Stimulated activated naive B cell treated with anti-CD40 and anti-IgM and Interleukin-4, amounts not matched to agents 10 μg/mL and 1 μg/mL and 100 μg/mL, for 72 hours (primary cell): ENCODE results near the gene PITHD1.
"Not testable (repeated sequence)": the region's sequence is repeated elsewhere in the genome, so short reads cannot be mapped to it uniquely, and the experiment has no call there.

Source experiments
- ATAC-seq, 2 donors: fragments of 150-1000 bp; cut with Tn5 transposase; replicated peaks; 2 replicates each; pipeline ENCODE4 v1.10.0; 2021; ENCODE audit warnings: moderate library complexity in 1 of 2
- DNase-seq: peaks from one replicate; pipeline ENCODE4 v3.0.0; 2021
- H3K27ac Mint-ChIP-seq: one replicate; pipeline ENCODE4 v1.8.0; 2022; ENCODE audit warnings: mild to moderate bottlenecking, mixed read lengths
- H3K27me3 Mint-ChIP-seq, 2 donors: one replicate each; pipeline ENCODE4 v1.8.0; 2022; ENCODE audit warnings: mixed read lengths in 2 of 2
- H3K36me3 Mint-ChIP-seq, 2 donors: one replicate each; pipeline ENCODE4 v1.8.0; 2022; ENCODE audit warnings: mixed read lengths in 2 of 2, mild to moderate bottlenecking in 1 of 2
- H3K4me1 Mint-ChIP-seq, 2 donors: one replicate each; pipeline ENCODE4 v1.8.0; 2022; ENCODE audit warnings: mixed read lengths in 2 of 2, mild to moderate bottlenecking in 1 of 2
- H3K4me3 Mint-ChIP-seq, 2 donors: one replicate each; pipeline ENCODE4 v1.8.0; 2022; ENCODE audit warnings: mild to moderate bottlenecking in 2 of 2, mixed read lengths in 2 of 2, moderate library complexity in 1 of 2
- H3K9me3 Mint-ChIP-seq, 2 donors: one replicate each; pipeline ENCODE4 v1.8.0; 2022; ENCODE audit warnings: mixed read lengths in 2 of 2, mild to moderate bottlenecking in 1 of 2

PITHD1 gene

DNA sequence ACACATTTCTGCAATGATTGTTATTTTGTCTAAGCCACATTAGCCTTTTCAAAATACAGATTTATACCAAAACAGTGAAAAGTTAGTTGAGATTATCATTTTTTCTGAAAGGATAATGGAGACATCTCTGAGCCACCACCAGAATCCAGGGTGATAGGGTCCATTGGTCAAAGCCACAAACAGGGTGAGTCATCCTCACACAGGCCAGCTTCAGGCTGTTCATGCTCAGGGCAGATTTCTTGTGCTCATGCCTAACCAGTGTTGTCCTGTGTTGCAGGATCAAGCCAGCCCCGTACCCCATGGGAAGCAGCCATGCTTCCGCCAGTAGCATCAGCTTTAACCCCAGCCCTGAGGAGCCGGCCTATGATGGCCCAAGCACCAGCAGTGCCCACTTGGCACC lies 21.5 kb upstream of the PITHD1 start:
- peaks cover 36 to 50% of the 10 kb centered on the region in 2 donors for H3K36me3 Mint-ChIP-seq
- no peak overlapping the region for H3K27ac Mint-ChIP-seq
- peak in 1 of 2 donors; percentile 60 for ATAC-seq
- DNase-seq: no peak
- H3K9me3 Mint-ChIP-seq: no peaks in the 10 kb centered on the region
- no peak overlapping the region for H3K4me3 Mint-ChIP-seq
- no peaks in the 10 kb centered on the region for H3K27me3 Mint-ChIP-seq
- peaks cover 6 to 12% of the 10 kb centered on the region in 2 donors for H3K4me1 Mint-ChIP-seq

DNA sequence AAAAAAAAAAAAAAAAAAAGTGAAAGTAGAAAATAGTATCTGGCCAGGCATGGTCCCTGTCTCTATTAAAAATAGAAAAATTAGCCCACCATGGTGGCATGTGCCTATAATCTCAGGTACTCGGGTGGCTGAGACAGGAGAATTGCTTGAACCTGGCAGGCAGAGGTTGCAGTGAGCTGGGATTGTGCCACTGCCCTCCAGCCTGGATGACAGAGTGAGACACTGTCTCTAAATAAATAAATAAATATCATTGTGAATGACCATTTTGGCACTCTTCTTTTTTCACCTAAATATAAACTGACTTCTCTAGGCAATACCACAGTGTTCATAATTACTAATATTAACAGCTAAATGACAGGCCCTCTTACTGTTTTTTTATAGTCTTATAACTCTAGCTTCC lies 20.4 kb upstream of the PITHD1 start:
- Mint-ChIP-seq H3K36me3 (peaks cover 41 to 59% of the 10 kb centered on the region in 2 donors), H3K27ac (no peak overlapping the region), H3K4me3 (no peak overlapping the region), H3K4me1 (peaks cover 6 to 12% of the 10 kb centered on the region in 2 donors), H3K9me3 (no peaks in the 10 kb centered on the region), H3K27me3 (no peaks in the 10 kb centered on the region)
- no peak for ATAC-seq
- DNase-seq: no peak

DNA sequence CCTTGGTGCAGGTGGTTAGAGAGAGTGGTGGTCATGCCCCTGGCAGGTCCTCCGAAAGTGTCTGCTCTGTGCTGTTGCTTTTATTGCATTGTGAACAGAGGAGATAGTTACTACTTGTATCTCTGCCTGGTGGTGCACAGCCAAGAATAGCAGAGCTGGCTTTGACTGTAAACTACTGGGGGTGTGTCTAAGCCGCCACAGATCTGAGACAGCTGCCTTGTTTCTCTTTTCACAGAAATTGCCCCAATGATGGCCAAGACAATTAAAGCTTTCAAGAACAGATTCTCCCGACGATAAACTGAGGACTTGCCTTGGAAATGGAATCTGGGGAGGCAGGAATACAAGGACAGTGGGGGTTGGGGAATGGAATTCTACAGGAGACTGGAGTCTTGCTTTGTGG lies 18.9 kb upstream of the PITHD1 start:
- no peaks in the 10 kb centered on the region for H3K27me3 Mint-ChIP-seq
- H3K36me3 Mint-ChIP-seq: peaks cover 34 to 51% of the 10 kb centered on the region in 2 donors
- no peak overlapping the region for H3K4me3 Mint-ChIP-seq
- peaks cover 6 to 12% of the 10 kb centered on the region in 2 donors for H3K4me1 Mint-ChIP-seq
- DNase-seq: no peak
- ATAC-seq: no peak
- H3K9me3 Mint-ChIP-seq: no peaks in the 10 kb centered on the region
- H3K27ac Mint-ChIP-seq: no peak overlapping the region

DNA sequence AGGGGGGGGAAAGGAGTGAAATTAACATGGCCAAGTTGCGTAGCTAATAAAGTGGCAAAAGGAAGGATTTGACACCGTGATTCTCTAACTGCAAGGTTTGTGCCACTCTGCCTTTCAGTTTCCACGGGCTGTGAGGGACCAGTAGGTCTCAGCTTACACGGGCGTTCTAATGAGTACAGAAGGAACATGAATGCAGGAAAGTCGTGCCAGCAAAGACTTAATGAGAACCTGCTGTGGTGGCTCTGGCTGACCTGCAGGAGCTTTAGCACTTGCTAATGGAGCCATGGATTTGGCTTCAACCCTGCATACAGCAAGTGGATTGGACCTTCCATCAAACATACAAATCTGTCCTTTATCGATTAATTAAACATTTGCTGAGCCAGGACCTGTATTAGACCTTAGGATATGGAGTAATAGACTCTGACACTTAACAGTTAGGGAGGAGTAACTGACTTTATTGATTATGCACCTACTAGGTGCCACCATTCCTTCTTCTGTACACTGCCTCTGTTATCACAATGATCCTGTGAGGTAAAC lies 15.1 kb upstream of the PITHD1 start:
- Mint-ChIP-seq H3K4me3 (no peak overlapping the region), H3K36me3 (peaks cover 30 to 40% of the 10 kb centered on the region in 2 donors), H3K9me3 (no peaks in the 10 kb centered on the region), H3K27me3 (no peaks in the 10 kb centered on the region), H3K4me1 (peaks cover 4 to 6% of the 10 kb centered on the region in 2 donors), H3K27ac (no peak overlapping the region)
- ATAC-seq (no peak), DNase-seq (no peak)

DNA sequence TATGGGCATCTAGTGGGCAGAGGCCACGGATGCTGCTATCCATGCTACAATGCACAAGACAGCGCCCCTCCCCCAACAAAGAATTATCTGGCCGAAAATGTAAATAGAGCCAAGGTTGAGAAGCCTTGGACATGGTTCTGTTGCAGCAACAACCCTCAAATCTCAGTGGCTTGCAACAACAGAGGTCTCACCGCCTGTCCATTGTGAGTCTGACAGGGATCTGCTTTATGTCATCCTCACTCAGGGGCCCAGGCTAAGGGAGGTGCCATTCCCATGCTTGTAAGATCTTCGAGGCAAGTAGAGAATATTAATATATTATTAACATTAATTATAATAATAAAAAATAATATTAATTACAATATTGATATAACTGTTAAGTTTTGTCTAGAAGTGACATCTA lies 9.5 kb upstream of the PITHD1 start:
- Mint-ChIP-seq H3K36me3 (peaks cover 9 to 11% of the 10 kb centered on the region in 2 donors), H3K27ac (no peak overlapping the region), H3K27me3 (no peaks in the 10 kb centered on the region), H3K9me3 (no peaks in the 10 kb centered on the region), H3K4me1 (peaks cover 4 to 6% of the 10 kb centered on the region in 2 donors), H3K4me3 (no peak overlapping the region)
- DNase-seq: no peak
- no peak for ATAC-seq

DNA sequence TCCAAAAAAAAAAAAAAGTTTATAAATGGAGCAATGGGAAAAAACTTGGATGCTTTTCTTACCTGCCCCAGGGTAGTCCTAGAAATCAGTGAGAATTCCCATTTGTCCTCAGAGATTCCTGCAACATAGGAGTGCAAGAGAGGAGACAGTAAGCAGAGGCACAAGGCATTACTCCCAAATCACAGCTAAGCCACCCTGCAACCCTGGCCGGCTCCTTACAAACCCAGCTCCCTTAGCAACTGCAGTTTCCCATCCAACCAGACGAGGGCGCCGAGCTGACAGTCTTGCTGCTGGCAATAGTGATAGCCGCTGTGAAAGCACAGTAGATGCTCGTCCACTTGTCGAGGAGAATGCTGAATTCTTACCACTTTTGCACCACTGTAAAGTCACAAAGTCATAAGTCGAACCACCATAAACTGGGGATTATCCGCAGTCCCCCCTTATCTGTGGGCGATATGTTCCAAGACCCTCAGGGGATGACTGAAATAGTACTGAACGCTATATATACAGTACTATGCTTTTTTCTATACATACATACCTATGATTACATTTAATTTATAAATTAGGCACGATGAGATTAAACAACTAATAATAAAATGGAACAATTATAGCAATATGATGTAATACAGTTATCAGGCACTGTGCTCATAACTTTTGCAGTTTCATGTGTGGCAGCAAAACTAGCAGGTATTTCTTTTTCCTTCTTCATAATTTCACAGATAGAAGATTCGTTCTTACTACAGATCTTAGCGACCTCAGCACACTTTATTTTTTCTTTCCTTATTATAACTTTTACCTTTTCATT lies 6.0 kb upstream of the PITHD1 start:
- ATAC-seq (peak; percentile 96 to 97), DNase-seq (peak; percentile 71)
- peaks cover 0 to 5% of the 10 kb centered on the region in 2 donors for H3K36me3 Mint-ChIP-seq
- no peak overlapping the region for H3K27ac Mint-ChIP-seq
- no peaks in the 10 kb centered on the region for H3K9me3 Mint-ChIP-seq
- H3K4me1 Mint-ChIP-seq: peaks cover 4 to 6% of the 10 kb centered on the region in 2 donors
- no peaks in the 10 kb centered on the region for H3K27me3 Mint-ChIP-seq
- H3K4me3 Mint-ChIP-seq: no peak overlapping the region

DNA sequence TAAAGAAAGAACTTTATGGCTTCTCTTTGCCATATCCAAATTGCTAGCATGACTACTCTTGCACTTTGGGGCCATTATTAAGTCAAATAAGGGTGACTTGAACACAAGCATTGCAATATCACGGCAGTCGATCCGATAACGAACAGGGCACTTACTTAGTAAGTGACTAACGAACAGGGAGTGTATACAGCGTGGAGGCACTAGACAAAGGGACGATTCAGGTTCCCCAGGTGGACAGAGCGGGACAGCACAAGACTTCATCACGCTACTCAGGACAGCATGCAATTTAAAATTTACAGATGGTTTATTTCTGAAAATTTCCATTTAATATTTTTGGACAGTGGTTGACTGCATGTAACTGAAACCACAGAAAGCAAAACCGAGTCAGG lies 5.4 kb upstream of the PITHD1 start:
- peak overlapping the region; percentile 37 for H3K27ac Mint-ChIP-seq
- H3K4me3 Mint-ChIP-seq: no peak overlapping the region
- H3K9me3 Mint-ChIP-seq: no peaks in the 10 kb centered on the region
- H3K4me1 Mint-ChIP-seq: peaks cover 4 to 6% of the 10 kb centered on the region in 2 donors
- ATAC-seq (no peak), DNase-seq (no peak)
- H3K36me3 Mint-ChIP-seq: peaks cover 0 to 5% of the 10 kb centered on the region in 2 donors
- no peaks in the 10 kb centered on the region for H3K27me3 Mint-ChIP-seq

DNA sequence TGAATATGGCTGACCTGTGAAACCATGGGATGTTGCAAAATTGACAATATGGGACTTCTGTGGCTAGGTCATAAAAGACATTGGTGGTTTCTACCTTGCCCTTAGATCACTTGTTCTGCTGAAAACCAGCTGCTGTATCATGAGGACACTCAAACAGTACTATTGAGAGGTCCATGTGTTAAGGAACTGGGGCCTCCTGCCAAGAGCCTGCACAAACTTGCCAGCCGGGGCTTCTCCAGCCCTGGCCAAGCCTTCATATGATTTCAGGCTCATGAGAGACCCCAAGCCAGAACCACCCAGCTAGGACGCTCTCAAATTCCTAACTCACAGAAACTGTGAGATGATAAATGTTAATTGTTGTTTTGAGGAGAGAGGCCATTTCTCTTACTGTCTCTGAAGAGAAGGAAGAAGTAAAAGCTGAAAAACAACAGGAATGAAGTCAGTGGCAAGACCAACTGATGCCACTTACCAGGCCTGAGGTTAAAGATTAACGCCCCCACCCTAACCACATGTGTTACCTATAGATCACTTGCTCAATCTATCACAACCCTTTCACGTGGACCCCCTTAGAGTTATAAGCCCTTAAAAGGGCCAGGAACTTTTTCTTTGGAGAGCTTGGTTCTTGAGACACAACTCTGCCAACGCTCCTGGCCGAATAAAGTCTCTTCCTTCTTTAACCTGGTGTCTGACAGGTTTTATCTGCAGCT lies 3.9 kb upstream of the PITHD1 start:
- Mint-ChIP-seq H3K27ac (peak overlapping the region; percentile 37), H3K4me1 (peaks cover 7 to 12% of the 10 kb centered on the region in 2 donors), H3K4me3 (no peak overlapping the region), H3K27me3 (no peaks in the 10 kb centered on the region), H3K9me3 (no peaks in the 10 kb centered on the region), H3K36me3 (no peaks in the 10 kb centered on the region)
- ATAC-seq: no peak
- DNase-seq: no peak

DNA sequence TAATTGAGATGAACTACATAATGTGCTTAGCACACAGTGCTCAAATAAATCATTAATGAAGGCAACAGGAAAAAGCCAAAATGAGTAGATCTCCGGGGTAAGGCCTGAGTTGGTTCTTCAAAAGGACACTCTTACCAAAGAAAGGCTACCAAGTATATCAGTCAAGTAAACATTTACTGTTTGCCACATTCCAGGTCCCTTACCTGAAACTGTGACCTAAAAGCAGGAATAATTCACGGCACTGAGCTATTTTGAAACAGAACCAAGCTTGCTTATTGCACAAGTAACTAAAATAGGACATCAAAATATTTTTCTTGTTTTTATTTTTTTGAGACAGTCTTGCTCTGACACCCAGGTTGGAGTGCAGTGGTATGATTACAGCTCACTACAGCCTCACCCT lies 2.0 kb upstream of the PITHD1 start:
- no peak for ATAC-seq
- no peaks in the 10 kb centered on the region for H3K36me3 Mint-ChIP-seq
- H3K27me3 Mint-ChIP-seq: no peaks in the 10 kb centered on the region
- no peaks in the 10 kb centered on the region for H3K9me3 Mint-ChIP-seq
- DNase-seq: no peak
- no peak overlapping the region for H3K27ac Mint-ChIP-seq
- no peak overlapping the region for H3K4me3 Mint-ChIP-seq
- peaks cover 10 to 23% of the 10 kb centered on the region in 2 donors for H3K4me1 Mint-ChIP-seq

DNA sequence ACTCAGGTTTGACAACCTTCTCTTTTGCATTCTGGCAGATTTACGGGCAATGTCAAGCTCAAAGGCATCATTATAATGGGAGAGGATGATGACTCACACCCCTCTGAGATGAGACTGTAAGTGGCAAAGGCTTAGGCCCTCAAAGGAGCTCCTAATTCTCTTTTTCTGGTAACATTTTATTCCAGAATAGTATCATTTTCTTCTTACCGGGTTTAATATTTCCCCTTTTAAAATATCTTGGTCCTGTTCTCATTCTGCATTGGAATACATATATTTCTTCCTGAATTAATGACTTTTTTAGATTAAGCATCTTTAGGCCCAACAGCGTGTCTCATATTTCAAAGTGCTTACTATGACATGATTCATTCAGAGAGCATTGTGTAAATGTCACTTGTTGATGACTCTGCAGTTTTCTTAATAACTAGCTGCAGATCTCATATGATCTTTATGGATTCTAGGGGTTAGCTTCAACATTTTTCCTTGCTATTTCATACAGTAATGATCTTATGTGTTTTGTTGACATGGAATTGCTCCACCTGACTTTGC lies 1.7 kb downstream of the PITHD1 start:
- Mint-ChIP-seq H3K27ac (no peak overlapping the region), H3K9me3 (no peaks in the 10 kb centered on the region), H3K4me3 (no peak overlapping the region), H3K4me1 (peaks cover 9 to 17% of the 10 kb centered on the region in 2 donors), H3K27me3 (no peaks in the 10 kb centered on the region), H3K36me3 (peaks cover 3 to 4% of the 10 kb centered on the region in 2 donors)
- no peak for ATAC-seq
- DNase-seq: no peak

DNA sequence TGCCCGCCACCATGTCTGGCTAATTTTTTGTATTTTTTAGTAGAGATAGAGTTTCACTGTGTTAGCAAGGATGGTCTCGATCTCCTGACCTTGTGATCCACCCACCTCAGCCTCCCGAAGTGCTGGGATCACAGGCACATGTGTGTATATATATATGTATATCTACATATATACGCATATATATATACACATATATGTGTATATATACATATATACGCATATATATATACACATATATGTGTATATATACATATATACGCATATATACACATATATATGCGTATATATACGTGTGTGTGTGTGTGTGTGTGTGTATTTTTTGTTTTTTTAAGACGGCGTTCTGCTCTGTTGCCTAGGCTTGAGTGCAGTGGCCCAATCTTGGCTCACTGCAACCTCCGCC lies 4.9 kb downstream of the PITHD1 start:
- Mint-ChIP-seq H3K36me3 (peaks cover 28 to 33% of the 10 kb centered on the region in 2 donors), H3K4me1 (peaks cover 9 to 22% of the 10 kb centered on the region in 2 donors)
- ATAC-seq, H3K9me3 Mint-ChIP-seq, H3K27me3 Mint-ChIP-seq, H3K27ac Mint-ChIP-seq, H3K4me3 Mint-ChIP-seq, DNase-seq: not testable (repeated sequence)

DNA sequence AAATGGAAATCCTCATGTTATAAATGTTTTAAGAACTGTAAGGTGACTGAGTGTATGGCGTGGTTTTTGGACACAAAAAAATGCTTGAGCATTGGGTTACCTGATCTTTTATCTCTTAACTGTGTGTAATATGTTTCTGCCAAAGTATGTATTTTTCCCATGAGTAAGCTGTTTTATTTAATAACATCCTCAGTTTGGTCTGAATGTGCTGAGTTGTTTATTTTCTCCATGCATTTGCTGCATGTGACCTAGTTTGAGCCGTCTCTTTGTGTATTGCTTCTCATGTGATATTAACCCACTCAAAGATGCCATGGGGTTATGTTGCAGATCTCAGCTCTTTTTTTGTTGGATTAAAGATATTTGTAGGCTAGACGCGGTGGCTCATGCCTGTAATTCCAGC lies 6.6 kb downstream of the PITHD1 start:
- ATAC-seq (no peak), DNase-seq (no peak)
- peaks cover 34 to 46% of the 10 kb centered on the region in 2 donors for H3K36me3 Mint-ChIP-seq
- H3K27ac Mint-ChIP-seq: no peak overlapping the region
- H3K4me1 Mint-ChIP-seq: peaks cover 3 to 11% of the 10 kb centered on the region in 2 donors
- H3K4me3 Mint-ChIP-seq: no peak overlapping the region
- no peaks in the 10 kb centered on the region for H3K9me3 Mint-ChIP-seq
- H3K27me3 Mint-ChIP-seq: no peaks in the 10 kb centered on the region

DNA sequence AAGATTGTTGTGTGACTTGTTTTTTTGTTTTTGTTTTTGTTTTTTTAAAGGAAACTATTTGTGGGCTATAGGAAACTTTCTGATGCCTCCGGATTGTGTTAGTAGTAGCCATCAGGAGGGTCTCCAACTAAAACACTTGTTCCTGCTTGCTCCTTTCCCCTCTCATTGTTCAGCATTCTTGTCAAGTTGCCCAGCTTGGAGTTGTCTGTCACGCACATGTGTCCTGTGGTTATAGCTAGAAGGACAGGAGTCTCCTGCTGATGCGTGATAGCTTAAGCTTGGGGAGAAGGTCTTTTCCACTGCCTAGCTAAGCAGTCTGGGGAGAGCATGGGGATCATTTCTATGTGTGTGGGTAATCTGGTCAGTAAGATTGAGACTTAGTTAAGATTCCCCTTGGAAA lies 9.5 kb downstream of the PITHD1 start:
- H3K4me1 Mint-ChIP-seq: peaks cover 16 to 33% of the 10 kb centered on the region in 2 donors
- no peak overlapping the region for H3K27ac Mint-ChIP-seq
- peaks cover 36 to 58% of the 10 kb centered on the region in 2 donors for H3K36me3 Mint-ChIP-seq
- H3K27me3 Mint-ChIP-seq: no peaks in the 10 kb centered on the region
- H3K4me3 Mint-ChIP-seq: no peak overlapping the region
- ATAC-seq (no peak), DNase-seq (no peak)
- no peaks in the 10 kb centered on the region for H3K9me3 Mint-ChIP-seq

DNA sequence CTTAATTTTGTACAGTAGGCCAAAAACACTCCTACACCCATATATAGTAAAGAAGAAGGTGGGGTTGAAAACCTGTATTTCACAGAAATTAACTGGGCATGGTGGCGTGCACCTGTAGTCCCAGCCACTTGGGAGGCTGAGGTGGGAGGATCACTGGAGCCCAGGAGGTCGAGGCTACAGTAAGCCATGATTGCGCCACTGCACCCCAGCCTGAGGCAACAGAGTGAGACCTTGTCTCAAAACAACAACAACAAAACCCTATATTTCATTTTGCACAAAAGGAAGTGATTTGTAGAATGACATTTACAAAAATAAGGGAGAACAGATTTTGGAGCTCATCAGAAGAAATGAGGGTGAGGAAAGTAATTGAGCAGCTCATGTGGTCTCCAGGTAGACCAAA lies 10.5 kb downstream of the PITHD1 start:
- H3K4me3 Mint-ChIP-seq: no peak overlapping the region
- H3K36me3 Mint-ChIP-seq: peaks cover 41 to 64% of the 10 kb centered on the region in 2 donors
- H3K27ac Mint-ChIP-seq: peak overlapping the region; percentile 25

More for the DNA sequence above, 10.5 kb downstream of the PITHD1 start:
- no peaks in the 10 kb centered on the region for H3K9me3 Mint-ChIP-seq
- H3K4me1 Mint-ChIP-seq: peaks cover 21 to 42% of the 10 kb centered on the region in 2 donors
- H3K27me3 Mint-ChIP-seq: no peaks in the 10 kb centered on the region
- ATAC-seq (no peak), DNase-seq (no peak)
